Common myeloid progenitor, CD34-positive (primary cell): Measurements from ENCODE around the gene SKAP2.
A peak's percentile ranks its signal among the peaks of the same experiment; 100 is the strongest.
"Not testable (repeated sequence)": the region's sequence is repeated elsewhere in the genome, so short reads cannot be mapped to it uniquely, and the experiment has no call there.

Experiments
- CTCF ChIA-PET: fragments of 350-600 bp; sonication (Branson Sonifier 250); formaldehyde crosslinking; loops from one replicate; lab custom pipeline; 2021; ENCODE audit warnings: antibody characterized with exemption; lab: Charles Lee
- POLR2A ChIA-PET: fragments of 350-600 bp; sonication (Branson Sonifier 250); formaldehyde crosslinking; loops from one replicate; lab custom pipeline; 2021; ENCODE audit warnings: antibody characterized with exemption; lab: Charles Lee
- DNase-seq, 3 donors: peaks; one replicate each; pipeline versions ENCODE4 v3.0.0 to v3.0.0-alpha.2; 2013
- H3K27ac ChIP-seq, 2 experiments: 1 replicate in 1 of 2; 2 replicates in 1 of 2; pipeline ENCODE4 v1.7.0; 2013; ENCODE audit warnings: inconsistent platforms in 2 of 2, low read length in 2 of 2, mild to moderate bottlenecking in 2 of 2, low read depth in 1 of 2, moderate library complexity in 1 of 2; ENCODE audit not compliant: severe bottlenecking in 2 of 2, insufficient read depth in 1 of 2, poor library complexity in 1 of 2
- H3K27me3 ChIP-seq, 5 experiments: replicated peaks in 2 of 5; 1 replicate in 3 of 5; 2 replicates in 2 of 5; pipeline versions ENCODE4 v1.6.1 to v1.7.0; 2013; ENCODE audit warnings: low read length in 4 of 5, mild to moderate bottlenecking in 2 of 5, moderate library complexity in 2 of 5, inconsistent platforms in 1 of 5; ENCODE audit not compliant: insufficient read depth in 5 of 5, control insufficient read depth in 4 of 5
- H3K36me3 ChIP-seq, 4 experiments: 1 replicate in 2 of 4; 2 replicates in 2 of 4; pipeline versions ENCODE4 v1.6.1 to v1.7.0; 2013; ENCODE audit warnings: low read length in 3 of 4, control low read depth in 1 of 4, mild to moderate bottlenecking in 1 of 4; ENCODE audit not compliant: control insufficient read depth in 4 of 4, insufficient read depth in 4 of 4
- H3K4me1 ChIP-seq, 4 experiments: 1 replicate in 3 of 4; 2 replicates in 1 of 4; pipeline versions ENCODE4 v1.6.1 to v1.7.1; 2013; ENCODE audit warnings: low read length in 3 of 4, mild to moderate bottlenecking in 3 of 4, control low read depth in 1 of 4, inconsistent platforms in 1 of 4, moderate library complexity in 1 of 4; ENCODE audit not compliant: control insufficient read depth in 4 of 4, insufficient read depth in 4 of 4; ENCODE audit errors: control extremely low read depth in 1 of 4
- H3K4me3 ChIP-seq, 7 experiments: 1 replicate in 4 of 7; 2 replicates in 3 of 7; pipeline versions ENCODE4 v1.5.1 to v1.7.0; 2013; ENCODE audit warnings: mild to moderate bottlenecking in 7 of 7, low read length in 6 of 7, moderate library complexity in 6 of 7, inconsistent platforms in 2 of 7, low read depth in 2 of 7, control low read depth in 1 of 7; ENCODE audit not compliant: insufficient read depth in 4 of 7, control insufficient read depth in 1 of 7; ENCODE audit errors: extremely low read depth in 1 of 7
- H3K9me3 ChIP-seq, 5 experiments: 1 replicate in 4 of 5; 2 replicates in 1 of 5; pipeline versions ENCODE4 v1.6.1 to v1.7.1; 2013; ENCODE audit warnings: low read length in 4 of 5, mild to moderate bottlenecking in 2 of 5, inconsistent platforms in 1 of 5, low read depth in 1 of 5, moderate library complexity in 1 of 5; ENCODE audit not compliant: control insufficient read depth in 4 of 5, insufficient read depth in 2 of 5; ENCODE audit errors: control extremely low read depth in 1 of 5
- WGBS: methylation state at CpG from one replicate; pipeline ENCODE4 v1.1.5; 2013; ENCODE audit not compliant: insufficient coverage; 5-methylcytosine and 5-hydroxymethylcytosine counted together

Gene SKAP2

GRCh38 chr7:26853788-26854393 lies 10.5 kb downstream of the SKAP2 start:
- H3K9me3 ChIP-seq, result no peaks in the 10 kb centered on the region
- ChIA-PET CTCF (interaction anchor here (1.0 to 6.9 kb wide), 12 partner anchors 163 to 484 kb away, joined by 3 to 87 read pairs (median 4); partner anchors contain the start of genes HOXA3, HOXA4, HOXA5 and HOXA6), POLR2A (no interaction called here)
- no peak overlapping the region for H3K4me3 ChIP-seq
- no peak overlapping the region for H3K27ac ChIP-seq
- H3K36me3 ChIP-seq, result peaks cover 0 to 3% (median under 1%) of the 10 kb centered on the region in 4 experiments
- peak; percentile 73 to 86 (median 83) for DNase-seq
- peaks cover 5 to 39% (median 27%) of the 10 kb centered on the region in 4 experiments for H3K4me1 ChIP-seq
- H3K27me3 ChIP-seq, result no peaks in the 10 kb centered on the region
- WGBS, result 7% methylated on average over 3 of the region's 4 CpGs

GRCh38 chr7:26850193-26850651 lies 14.2 kb downstream of the SKAP2 start:
- ChIA-PET POLR2A (no interaction called here), CTCF (interaction anchor here (1.1 to 1.3 kb wide), 2 partner anchors 163 to 167 kb away, joined by 3 read pairs; no protein-coding TSS in a partner anchor)
- peak in 1 of 3 donors; percentile 19 for DNase-seq
- Histone ChIP-seq H3K9me3 (no peaks in the 10 kb centered on the region), H3K27ac (no peak overlapping the region), H3K4me3 (no peak overlapping the region), H3K4me1 (peaks cover 0 to 8% (median 2%) of the 10 kb centered on the region in 4 experiments), H3K36me3 (peaks cover 0 to 3% (median under 1%) of the 10 kb centered on the region in 4 experiments), H3K27me3 (no peaks in the 10 kb centered on the region)
- 96% methylated on average over 4 of the region's 8 CpGs for WGBS

- H3K4me1 ChIP-seq, result no peaks in the 10 kb centered on the region
- POLR2A ChIA-PET, result no interaction called here
- H3K9me3 ChIP-seq, result no peaks in the 10 kb centered on the region
- no peaks in the 10 kb centered on the region for H3K27me3 ChIP-seq
- CTCF ChIA-PET, result interaction anchor here (1.0 kb wide), 1 partner anchor 12 kb away, joined by 3 read pairs; no protein-coding TSS in a partner anchor
- H3K4me3 ChIP-seq, result no peak overlapping the region
- H3K36me3 ChIP-seq, result peaks cover 0 to 15% (median 8%) of the 10 kb centered on the region in 4 experiments
- peak in 2 of 3 donors; percentile 29 to 31 for DNase-seq
- WGBS, result no CpG with 5 or more reads among the region's 4 CpGs
- no peak overlapping the region for H3K27ac ChIP-seq
Observed at GRCh38 chr7:26843705-26844104, 20.7 kb downstream of the SKAP2 start.

GRCh38 chr7:26842897-26843296 lies 21.5 kb downstream of the SKAP2 start:
- Histone ChIP-seq H3K4me3 (no peak overlapping the region), H3K4me1 (no peaks in the 10 kb centered on the region), H3K27ac (no peak overlapping the region), H3K36me3 (peaks cover 0 to 15% (median 8%) of the 10 kb centered on the region in 4 experiments), H3K27me3 (no peaks in the 10 kb centered on the region), H3K9me3 (no peaks in the 10 kb centered on the region)
- ChIA-PET POLR2A (no interaction called here), CTCF (no interaction called here)
- no peak for DNase-seq
- WGBS, result no CpG with 5 or more reads among the region's 2 CpGs

- ChIA-PET POLR2A (no interaction called here), CTCF (no interaction called here)
- no peak overlapping the region for H3K4me3 ChIP-seq
- no peaks in the 10 kb centered on the region for H3K4me1 ChIP-seq
- H3K9me3 ChIP-seq, result peaks cover 0 to 3% (median 0%) of the 10 kb centered on the region in 5 experiments
- H3K27ac ChIP-seq, result no peak overlapping the region
- WGBS, result 92% methylated on average over 2 of the region's 4 CpGs
- DNase-seq, result no peak
- no peaks in the 10 kb centered on the region for H3K27me3 ChIP-seq
- peaks cover 0 to 21% (median 8%) of the 10 kb centered on the region in 4 experiments for H3K36me3 ChIP-seq
Observed at GRCh38 chr7:26841003-26841739, 23.2 kb downstream of the SKAP2 start.

- POLR2A ChIA-PET, H3K4me1 ChIP-seq, DNase-seq, H3K4me3 ChIP-seq, H3K27me3 ChIP-seq, H3K27ac ChIP-seq, H3K9me3 ChIP-seq, CTCF ChIA-PET: not testable (repeated sequence)
- peaks cover 9 to 22% (median 15%) of the 10 kb centered on the region in 4 experiments for H3K36me3 ChIP-seq
- WGBS, result no CpG with 5 or more reads among the region's 3 CpGs
Observed at GRCh38 chr7:26836793-26837192, 27.6 kb downstream of the SKAP2 start.

GRCh38 chr7:26815426-26815825 lies 49.0 kb downstream of the SKAP2 start:
- Histone ChIP-seq H3K27ac (no peak overlapping the region), H3K36me3 (peaks cover 0 to 3% (median 0%) of the 10 kb centered on the region in 4 experiments), H3K4me3 (no peak overlapping the region), H3K9me3 (peaks cover 0 to 2% (median 0%) of the 10 kb centered on the region in 5 experiments), H3K4me1 (no peaks in the 10 kb centered on the region), H3K27me3 (no peaks in the 10 kb centered on the region)
- CTCF ChIA-PET, result no interaction called here
- POLR2A ChIA-PET, result no interaction called here
- DNase-seq, result no peak
- WGBS, result no CpG with 5 or more reads among the region's 3 CpGs
